Measurements from ENCODE around the gene SRD5A1.
"Not testable (repeated sequence)": the region's sequence is repeated elsewhere in the genome, so short reads cannot be mapped to it uniquely, and the experiment has no call there.

Gene SRD5A1

DNA sequence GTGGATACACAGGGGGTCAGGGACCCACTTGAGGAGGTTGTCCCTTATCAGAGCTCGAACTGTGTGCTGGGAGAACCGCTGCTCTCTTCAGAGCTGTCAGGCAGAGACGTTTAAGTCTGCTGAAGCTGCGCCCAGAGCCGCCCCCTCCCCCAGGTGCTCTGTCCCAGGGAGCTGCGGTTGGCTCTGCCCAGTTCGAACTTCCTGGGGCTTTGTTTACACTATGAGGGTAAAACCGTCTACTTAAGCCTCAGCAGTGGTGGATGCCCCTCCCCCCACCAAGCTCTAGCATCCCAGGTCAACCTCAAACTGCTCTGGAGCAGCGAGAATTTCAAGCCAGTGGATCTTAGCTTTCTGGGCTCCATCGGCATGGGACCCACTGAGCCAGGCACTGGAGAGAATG is 15.9 kb downstream of the SRD5A1 start:
- DNase-seq: no peak

DNA sequence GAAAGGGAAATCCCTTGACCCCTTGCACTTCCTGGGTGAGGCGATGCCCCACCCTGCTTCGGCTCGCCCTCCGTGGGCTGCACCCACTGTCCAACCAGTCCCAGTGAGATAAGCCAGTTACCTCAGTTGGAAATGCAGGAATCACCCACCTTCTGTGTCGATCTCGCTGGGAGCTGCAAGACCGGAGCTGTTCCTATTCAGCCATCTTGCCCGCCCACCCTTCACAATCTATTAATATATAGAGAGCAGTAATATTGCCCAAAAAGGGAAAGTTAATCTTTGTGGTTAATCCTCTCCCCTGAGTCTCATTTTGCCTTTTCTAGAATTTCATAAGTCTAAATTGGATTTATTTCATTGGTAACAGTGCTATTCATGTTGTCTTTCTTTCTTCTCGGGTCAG is 16.4 kb downstream of the SRD5A1 start:
- DNase-seq: no peak

DNA sequence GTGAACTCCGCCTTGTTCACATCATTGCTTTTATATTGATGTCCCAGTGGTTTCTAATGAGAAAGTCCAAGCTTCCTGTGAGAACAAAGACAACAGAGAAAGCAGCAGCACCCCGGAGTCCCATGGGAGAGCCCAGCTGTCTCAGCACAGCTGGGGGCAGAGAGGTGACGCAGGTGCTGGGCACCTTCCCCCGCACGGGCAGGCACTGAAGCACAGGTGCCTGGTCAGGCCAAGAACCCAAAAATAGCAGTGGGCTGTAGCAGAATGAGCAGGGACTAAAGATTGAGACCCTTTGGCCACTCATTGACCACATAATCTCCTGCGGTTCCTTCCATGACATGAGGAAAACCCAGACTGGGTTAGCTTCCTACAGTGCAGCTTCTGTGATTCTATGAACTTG is 18.8 kb downstream of the SRD5A1 start:
- DNase-seq: no peak

DNA sequence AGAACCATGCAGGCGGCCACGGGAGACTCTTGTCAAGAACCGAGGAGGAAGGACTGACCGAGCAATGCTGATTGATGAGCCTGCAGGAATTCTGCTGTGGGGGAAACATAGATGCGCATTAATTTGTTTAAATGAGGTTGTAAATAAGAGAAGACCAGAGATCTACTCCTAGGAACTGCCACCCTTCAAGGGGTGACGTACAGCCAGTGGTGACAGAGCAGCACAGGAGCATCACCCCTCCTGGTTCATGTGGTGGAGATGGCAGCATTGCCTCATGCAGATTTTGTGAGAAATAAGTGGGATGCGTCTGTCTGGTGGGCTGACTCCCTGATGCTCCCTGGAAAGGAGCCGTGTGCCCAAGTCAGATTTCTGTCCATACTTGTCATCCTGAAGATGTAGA is 22.2 kb downstream of the SRD5A1 start:
- no peak for DNase-seq

DNA sequence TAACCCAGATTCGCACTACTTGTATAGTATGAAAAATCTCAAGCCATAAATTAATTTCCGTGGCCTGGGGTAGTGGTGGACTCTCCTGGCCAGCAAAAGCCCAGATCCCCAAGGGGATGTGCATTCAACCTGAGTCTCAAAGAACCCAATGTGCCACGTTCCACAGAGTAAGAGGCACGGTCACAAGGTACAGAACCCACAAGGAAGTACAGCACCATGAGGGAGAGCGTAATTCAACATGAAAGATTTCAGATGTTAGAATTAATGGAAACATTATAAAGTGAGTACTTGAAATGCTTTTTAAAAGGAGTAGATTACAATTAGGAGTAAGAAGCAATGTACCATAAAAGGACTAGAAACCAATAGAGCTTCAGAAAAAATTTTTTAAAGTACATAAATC is 23.4 kb downstream of the SRD5A1 start:
- no peak for DNase-seq

DNA sequence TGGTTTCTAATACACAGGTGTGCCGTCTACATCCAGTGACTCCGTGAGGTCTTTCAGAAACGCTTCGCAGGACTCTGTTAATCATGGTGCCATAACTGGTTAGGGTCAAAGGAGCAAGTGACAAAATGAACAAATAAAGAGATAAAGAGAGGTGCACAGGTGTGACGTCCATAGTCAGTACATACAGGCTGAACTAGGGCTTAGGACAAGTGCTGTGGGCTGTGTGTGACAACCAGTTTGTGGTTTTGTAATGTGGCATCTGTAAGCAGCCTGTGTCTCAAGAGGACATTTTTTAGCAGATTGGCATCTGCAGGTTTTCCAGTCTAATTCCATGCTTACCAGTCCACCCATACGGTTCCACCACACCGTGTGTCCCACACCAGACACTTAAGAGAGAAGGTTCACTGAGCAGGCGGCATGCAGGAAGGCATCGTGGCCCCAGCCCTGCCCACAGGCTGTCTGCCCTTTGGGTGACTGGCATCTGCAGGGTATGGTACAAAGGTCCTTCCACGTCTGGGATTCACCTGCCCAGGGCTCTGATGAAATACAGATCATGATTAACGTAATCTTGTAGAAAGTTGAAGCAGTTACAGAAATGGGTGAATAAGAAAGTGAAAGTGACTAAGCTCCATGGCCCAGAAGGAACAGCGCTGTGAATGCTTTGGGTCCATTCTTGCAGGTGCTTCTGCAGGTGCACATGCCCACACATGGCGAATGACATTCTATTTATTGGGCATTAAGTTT is 26.9 kb downstream of the SRD5A1 start:
- no peak for DNase-seq

DNA sequence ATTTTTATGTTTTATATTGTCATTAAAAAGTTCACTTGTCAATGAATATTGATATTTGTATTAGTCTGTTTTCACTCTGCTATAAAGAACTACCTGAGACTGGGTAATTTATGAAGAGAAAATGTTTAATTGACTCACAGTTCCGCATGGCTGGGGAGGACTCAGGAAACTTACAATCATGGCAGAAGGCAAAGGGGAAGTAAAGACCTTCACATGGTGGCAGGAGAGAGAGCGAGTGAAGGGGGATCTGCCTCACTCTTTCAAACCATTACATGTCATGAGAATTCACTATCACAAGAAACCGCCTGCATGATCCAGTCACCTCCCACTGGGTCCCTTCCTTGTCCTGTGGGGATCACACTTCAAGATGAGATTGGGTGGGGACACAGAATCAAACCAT is 27.4 kb downstream of the SRD5A1 start:
- DNase-seq: no peak

DNA sequence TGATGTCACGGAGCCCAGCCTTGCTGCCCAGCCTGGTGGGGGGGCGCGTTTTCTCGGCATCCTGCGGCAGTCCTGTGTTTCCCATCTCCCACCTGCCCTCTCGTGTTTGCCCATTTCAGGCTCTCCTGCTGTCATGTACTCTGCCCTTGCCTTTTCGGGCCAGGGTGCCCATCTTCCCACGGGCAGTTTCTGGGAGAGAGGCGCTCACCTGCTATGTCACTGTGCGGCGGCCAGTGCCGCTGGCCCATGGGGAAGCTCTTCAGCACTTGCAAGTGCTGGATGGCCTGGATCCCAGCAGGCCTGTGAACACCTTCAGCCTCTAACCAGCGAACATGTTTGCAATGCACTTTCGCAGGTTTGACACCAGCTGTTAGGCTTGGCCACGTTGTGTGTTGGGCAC is 33.5 kb downstream of the SRD5A1 start:
- no peak for DNase-seq

DNA sequence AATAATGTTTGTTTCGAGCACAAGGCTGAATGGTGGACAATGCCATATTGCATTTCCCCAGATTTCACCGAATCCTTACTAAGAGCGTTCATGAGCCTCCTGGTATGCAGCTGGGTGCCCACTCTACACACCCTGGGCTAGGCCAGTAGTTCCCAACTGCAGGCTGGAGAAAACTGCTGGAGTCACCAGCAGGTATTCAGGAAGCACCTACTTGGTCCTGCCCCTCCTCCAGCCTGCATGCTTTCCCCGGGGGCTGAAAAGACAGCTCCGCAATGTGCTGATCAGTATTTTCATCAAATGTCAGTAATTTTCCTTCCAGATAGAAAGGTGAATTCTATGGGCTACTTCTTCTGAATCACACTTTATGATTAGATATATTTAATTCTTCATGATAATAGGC is 34.4 kb downstream of the SRD5A1 start:
- DNase-seq: no peak

DNA sequence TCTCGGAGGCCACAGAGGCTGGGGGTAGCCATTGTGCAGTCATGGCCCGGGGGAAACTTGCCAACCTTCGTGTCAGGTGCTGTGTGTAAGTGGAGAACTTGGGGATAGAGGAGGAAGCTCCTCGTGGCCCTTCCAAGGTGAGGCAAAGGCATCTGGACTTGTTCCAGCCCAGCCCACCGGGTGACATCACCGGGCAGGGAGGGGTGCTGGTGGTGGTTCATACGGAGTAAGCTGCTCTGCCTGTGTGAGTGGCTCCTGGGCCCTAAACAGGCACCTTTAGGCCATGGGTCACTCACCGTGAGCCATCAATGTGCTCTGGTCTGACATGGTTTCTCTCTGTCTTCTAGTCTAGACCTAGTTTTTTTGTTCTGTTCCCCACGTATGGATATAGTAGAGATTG is 35.5 kb downstream of the SRD5A1 start:
- not testable (repeated sequence) for DNase-seq

DNA sequence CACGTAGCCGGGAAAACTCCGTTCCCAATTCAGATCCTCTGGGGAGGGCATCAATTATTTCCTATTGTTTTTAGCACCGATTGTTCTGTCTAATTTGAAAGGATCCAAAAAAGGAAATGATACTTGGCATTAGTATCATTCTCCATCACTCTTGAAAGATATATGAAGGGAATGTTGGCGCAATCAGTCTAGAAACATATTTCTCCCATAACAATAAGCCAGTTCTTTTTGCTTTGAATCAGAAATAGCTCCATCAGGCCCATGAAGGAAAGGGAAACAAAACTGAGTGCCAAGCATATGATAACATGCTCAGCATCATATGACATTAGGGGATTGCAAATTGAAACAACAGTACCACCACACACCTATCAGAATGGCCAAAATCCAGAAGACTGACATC is 39.8 kb downstream of the SRD5A1 start:
- DNase-seq: no peak

DNA sequence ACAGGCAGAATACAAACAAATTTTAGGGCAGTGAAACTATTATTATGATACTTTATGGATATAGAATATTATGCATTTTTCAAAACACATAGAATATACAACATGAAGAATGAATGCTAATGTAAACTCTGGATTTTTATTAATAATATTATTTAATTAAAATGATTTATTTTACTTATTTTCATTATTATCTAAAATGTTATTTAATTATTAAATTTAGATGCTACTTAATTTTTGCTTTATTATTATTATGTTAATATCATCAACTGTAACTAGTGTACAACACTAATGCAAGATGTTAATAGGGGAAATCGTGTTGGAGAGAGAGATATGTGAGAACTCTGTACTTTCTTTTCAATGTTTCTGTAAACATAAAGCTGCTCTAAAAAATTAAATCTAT is 40.7 kb downstream of the SRD5A1 start:
- no peak for DNase-seq

DNA sequence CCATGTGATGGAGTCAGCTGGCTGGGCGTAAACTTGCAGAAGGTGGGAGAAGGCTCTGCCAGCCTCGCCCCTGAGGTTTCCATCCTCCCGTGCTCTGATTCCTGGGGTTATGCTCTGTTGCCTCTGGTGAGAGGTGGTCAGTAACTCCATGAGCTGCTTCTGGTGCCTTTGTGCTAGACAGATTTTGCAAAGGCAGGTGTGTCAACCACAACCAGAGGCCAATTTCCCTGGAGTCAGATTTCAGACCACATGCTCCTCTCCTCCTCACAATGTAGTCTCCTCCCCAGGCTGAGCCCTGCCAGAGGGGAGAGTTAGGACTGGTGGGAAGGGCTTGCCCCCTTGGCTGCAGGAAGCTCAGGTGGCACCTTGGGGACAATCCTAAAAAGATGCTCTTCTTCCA is 41.2 kb downstream of the SRD5A1 start:
- DNase-seq: peak; percentile 25

DNA sequence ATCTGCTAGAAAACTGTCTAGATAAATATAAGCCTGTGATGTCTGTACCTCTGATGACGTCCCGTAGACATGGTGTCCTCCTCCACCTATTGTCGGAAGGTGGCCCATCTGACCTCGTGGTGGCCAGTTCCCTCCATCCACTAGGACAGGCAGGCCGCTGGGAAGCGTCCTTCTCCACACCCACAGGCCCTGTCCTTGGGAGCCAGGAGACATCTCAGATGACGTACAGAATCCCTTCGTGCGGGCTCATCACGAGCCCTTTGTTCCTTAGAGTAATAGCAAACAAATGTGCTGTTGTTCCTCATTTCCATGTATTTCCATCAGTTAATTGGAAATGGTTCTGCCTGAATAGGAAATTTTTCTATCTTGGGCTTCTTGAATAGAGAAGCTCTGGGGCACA is 41.6 kb downstream of the SRD5A1 start:
- DNase-seq: no peak

DNA sequence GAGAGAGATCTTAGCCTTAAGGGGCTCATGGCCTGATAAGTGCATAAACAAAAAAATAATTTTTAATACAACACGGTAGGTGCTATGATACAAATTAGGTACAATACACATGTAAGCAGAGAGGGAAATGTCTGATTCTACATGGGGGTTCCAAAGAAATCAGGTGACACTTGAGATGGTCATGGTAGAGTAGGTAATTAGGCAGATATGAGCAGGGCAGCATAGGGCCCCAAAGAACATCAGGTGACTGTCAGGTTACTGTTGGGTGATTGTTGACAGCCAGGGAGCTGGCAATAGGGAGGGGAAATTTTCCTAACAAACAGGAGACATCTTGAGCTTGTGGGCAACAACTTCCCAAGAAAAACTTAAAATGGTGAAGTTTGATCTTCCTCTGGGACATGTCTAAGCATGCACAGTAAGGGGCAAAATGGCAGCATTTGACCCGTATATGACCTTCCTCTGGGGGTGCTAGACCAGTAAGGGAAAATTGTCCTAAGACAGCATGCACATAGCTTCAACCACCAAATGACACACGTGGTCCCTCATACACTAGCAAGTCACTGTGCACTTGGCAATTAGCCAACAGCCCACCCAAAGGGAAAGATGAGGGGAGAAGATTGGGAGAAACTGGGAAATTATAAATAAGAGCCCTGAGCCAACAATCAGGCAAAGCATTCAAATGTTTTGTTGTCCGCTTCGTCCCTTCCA is 42.7 kb downstream of the SRD5A1 start:
- no peak for DNase-seq

DNA sequence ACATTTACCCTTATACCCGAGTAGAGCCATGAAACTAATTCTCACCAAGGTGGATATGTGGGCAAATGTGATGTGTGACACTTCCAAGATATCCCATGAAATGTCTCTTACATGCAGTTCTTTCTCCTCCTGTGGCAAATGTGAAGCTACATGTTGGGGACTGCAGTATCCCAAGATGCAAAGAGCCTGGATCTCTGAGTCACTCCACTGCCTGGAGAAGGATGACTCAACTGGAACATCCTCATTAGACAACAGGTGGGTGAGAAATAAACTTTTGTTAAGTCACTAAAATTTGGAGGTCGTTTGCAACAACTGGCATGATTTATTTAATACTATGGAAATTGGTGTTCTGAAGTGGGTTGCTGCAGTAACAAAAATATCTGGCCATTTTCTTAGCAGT is 43.5 kb downstream of the SRD5A1 start:
- no peak for DNase-seq

DNA sequence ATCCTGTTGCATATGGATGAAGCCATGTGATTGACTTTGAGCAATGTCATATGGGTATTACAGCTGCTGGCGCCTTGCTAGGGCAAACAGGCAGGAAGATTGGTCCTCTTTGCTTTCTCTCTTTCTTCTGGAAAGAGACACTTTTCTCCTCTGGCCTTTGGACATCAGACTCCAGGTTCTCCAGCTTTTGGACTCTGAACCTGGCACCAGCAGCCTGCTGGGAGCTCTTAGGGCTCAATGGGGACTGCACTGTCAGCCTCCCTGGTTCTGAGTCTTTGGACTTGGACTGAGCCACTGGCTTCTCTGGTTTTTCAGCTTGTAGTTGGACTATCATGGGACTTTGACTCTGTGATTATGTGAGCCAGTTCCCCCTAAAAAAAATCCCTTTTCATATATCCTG is 45.1 kb downstream of the SRD5A1 start:
- DNase-seq: no peak

DNA sequence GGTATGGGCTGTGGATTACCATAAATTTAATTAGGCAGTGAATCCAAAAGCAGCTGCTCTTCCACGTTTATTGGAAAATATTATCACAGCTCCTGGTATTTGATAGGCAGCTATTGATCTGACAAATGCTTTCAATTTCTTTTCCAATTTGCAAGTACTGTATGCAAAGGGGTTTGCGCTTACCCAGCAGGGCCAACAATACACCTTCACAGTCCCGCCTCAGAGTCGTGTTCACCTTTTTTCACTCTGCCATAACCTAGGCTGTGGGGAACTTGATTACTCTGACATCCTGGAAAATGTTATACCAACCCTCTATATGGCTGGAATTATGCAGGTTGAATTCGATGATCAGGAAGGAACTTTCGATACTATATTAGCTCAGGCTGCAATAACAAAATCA is 47.7 kb downstream of the SRD5A1 start:
- DNase-seq: no peak

DNA sequence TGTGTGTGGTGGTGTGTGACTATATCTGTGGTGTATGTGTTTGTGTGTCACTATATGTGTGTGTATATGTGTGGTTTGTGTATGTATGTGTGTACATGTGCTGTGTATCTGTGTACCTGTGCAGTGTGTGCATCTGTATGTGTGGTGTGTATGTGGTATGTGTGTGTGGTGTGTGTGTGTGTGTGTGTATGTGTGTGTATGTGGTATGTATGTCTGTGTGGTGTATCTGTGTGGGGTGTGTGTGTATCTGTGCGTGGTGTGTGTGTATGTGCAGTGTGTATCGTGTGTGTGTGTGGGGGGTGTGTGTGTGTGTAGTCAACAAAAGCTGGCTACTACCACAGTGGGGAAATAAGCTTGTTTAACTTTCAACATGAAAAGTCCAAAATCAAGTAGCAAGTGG is 48.4 kb downstream of the SRD5A1 start:
- no peak for DNase-seq

DNA sequence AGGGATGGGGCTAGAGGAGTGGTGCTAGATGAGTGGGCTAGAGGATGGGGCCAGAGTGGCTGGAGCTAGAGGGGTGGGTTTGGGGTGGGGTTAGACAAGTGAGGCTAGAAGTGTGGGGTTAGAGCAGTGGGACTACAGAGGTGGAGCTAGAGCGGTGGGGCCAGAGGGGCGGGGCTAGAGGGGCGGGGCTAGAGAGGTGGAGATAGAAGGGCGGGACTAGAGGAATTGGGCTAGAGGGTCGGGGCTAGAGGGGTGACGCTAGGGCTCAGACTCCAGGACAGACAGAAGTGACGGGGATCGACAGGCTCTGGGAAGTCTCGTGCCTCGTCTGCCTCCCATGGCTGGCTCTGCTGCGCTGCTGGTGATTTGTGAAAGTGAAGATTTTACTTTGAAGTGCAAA is 49.0 kb downstream of the SRD5A1 start:
- DNase-seq: no peak

DNA sequence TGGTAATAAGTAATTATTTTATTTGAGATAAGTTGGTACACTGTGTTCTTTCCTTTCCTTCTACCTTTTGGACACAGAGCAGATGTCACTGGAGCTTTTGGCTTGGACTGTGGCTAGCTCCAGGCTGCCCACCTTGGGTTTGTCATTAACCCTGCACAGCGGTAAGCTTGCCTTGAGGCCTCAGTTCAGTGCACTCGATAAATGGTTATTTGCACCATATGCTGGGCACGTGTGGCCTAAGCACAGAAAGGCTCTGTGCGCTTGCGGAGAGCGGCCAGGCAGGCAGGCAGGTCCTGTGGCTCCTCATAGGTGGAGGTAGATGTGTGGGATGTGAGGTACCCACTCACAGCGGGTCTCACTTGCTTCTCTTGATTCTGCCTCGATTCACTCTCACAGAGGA is 50.0 kb downstream of the SRD5A1 start:
- DNase-seq: no peak

DNA sequence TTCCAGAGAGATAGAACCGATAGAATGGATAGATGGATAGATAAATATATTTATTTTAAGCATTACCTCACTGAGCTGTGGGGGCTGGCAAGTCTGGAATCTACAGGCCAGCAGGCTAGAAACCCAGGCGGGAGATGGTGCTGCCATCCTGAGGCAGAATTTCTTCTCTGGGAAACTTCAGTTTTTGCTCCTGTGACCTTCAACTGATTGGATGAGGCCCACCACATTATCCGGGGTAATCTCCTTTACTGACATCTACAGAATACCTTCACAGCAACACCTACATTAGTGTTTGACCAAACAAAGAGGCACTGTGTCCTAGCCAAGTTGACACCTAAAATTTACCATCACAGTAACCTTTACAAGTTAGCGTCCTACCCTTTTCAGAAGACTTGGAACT is 50.8 kb downstream of the SRD5A1 start:
- DNase-seq: no peak

DNA sequence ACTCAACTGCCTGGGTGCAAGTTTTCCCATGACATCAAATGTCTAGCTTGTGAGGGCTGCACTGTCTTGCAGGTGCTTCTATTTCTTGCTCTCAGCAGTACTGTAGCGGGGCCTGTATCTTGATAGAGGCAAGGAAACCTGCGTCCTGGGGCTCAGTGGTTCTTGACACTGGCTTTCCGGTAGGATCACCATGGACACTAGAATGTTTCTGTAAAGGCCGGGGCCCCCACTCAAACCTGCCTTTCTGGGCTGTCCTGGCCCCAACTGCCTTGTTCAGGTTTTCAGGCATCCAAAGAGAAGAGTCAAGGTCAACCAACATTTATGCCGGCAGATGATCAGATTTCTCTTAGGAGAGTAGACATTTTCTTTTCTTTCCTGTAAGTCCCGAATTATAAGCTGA is 53.3 kb downstream of the SRD5A1 start:
- DNase-seq: no peak

DNA sequence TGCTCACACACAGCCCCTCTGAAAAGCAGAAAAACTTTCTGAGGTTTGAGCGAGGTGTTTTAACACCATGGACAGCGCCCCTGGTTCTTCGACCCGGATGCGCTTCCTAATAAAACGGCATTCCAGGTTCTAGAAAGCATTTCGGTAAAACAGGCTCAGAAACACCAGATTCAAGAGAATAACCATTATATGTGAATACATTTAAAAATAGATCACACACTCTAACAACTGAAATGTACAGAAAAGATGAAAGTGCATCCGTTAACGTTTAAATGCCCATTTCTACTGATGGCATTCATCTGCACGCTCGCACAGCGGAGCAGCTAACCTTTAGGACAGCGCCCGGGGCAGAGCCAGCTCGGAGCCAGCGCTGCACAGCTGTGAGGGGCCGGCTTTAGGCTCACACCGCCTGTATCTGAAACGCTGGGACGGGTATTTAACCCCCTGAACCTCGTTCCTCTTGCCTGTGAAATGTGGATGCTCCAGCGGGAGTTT is 53.7 kb downstream of the SRD5A1 start:
- no peak for DNase-seq

DNA sequence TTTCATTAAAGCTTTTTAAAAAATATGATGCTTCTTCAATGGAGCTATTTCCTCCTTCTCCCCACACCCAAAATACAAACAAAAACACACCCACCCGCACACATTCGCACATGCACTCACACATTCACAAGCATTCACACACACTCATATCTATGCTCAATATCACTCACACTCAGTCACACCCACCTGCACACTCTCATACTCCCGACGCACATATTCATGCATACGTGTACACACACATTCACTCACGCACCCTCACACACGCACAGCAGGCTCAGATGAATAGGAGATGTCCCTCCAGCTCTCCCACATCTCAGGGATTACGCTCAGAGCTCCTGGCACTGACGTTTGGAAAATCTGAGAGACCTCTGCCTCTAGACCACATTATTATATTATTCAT is 54.3 kb downstream of the SRD5A1 start:
- no peak for DNase-seq

Data from NCI-H1092 treated with DMSO at 0.1 percent for 48 hours (cell line).